ELF-1 (cell line): ENCODE measurements around the gene DNAJC13.
"Not testable (repeated sequence)": the region's sequence is repeated elsewhere in the genome, so short reads cannot be mapped to it uniquely, and the experiment has no call there.

Experiments used
- DNase-seq: peaks from one replicate; pipeline ENCODE4 v3.0.0-alpha.2; 2016; ENCODE audit warnings: low read depth, low spot score

DNAJC13 gene

DNA sequence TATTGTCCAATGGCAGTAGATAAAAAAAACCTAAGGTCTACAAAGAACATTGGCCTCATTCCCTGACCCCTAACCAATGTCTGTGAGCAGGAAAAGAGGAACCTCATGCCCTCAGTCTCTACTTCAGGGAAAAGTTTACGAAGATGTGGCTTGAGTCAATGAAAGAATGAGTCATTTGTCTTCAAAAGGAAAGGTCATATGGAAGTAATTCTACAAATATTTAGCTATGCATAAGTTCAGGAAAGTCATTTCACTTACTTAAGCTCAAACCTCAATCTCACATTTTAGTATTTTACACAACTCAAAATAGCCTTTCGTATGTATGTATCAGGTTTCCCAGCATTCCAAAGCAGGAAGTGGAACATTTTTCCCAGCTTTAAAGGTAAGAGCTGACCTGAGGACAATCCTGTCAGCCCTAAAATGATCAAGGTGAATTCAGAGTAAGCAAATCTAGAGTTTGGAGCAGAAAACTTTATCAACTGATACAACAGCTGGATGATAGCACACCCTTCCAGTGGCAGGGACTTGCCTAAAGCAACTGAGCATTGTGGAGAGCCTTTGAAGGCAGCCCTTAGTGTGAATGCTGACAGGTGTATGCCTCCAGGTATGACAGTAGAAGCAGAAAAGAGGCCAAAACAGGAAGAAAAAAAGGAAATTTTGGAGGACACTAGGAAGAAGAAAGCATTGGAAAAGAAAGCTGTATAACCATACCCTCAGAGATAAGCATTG is 125.9 kb downstream of the DNAJC13 start:
- DNase-seq: no peak

DNA sequence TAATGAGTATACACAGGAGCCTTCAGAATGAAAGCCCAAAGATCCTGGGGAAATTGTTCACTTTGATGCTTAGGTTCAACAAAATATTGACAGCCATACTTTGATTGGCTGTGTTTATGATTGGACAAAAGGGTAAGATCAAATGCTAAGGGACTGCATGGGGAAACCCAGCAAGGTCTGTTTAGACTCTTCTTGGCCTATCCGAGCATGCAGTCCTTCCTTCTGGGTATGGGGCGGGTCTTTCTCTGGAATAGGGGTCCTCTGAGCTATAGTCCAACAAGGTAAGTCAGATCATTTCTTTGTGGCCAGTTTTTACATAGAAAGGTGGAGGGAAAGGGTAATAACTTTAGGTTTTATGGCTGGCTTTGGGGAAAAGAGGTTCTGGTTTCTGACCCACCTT is 126.8 kb downstream of the DNAJC13 start:
- no peak for DNase-seq

GRCh38 chr3:132545471-132545870 is 128.2 kb downstream of the DNAJC13 start:
- no peak for DNase-seq

- DNase-seq: no peak
Observed at GRCh38 chr3:132549169-132549568, 131.9 kb downstream of the DNAJC13 start.

GRCh38 chr3:132549890-132550578 is 132.7 kb downstream of the DNAJC13 start:
- no peak for DNase-seq

GRCh38 chr3:132550579-132551305 is 133.4 kb downstream of the DNAJC13 start:
- DNase-seq: no peak

GRCh38 chr3:132553826-132554225 is 136.5 kb downstream of the DNAJC13 start:
- DNase-seq: no peak

- DNase-seq: no peak
Observed at GRCh38 chr3:132554437-132554836, 137.1 kb downstream of the DNAJC13 start.

DNA sequence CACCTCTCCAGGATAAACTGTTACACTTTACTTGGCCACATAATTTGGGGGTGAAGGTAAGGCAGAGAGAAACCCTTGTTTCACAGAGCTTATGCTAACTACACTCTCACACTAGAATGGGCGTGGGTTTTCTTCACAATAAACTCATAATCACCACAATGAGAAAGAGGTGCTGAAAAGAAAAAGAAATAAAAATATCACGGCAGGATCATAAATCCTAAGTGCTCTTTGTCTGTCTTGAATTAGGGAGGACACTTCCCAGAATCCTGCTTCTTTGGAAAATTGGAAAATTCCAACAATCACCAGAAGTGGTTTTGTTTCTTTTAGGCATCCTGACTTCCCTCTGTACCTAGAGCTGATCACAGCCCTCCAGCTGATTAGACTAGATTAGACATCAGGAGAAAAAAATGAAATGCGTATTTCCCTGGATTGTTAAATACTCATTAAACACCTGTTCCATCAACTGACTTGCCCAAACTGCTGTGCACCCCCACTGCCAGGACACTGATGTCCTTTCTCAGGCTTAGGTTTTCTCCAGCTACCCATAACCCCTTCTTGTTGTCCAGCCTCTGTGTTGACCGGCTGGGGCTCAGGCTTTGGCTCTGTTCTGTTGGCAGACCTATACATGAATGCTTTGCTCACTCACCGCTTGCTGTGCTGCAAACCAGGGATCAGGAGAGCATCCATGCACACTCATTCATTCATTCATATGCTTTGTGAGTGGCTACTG is 138.2 kb downstream of the DNAJC13 start:
- no peak for DNase-seq

GRCh38 chr3:132556036-132556386 is 138.7 kb downstream of the DNAJC13 start:
- DNase-seq: not testable (repeated sequence)

DNA sequence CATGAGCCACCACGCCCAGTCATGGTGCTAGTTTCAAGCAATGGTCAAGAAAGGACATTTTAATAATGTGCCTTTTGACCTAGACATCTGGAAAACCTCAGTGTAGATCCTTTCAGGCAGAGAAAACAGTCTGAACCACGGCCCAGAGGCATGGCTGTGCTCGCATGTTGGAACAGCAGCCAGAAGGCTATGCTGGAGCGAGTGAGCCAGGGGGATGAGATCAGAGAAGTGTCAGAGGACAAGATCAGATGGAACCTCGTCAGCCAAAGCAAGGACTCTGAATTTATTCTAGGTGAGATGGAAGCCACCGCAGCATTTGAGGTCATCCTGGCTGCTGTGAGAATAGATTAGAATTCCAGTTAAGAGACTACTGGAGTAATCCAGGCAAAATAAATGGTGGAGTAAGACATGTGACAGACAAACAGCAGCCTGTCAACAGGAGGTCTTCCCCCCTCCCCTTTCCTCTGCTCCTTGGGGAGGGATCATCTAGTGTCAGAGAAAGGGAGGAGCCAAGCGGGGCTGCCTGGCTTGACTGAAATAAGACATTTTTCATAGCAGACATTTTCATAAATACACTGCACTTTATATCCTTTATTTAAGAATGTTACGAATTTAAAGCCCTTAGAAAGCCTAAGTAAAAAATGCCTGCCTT is 139.3 kb downstream of the DNAJC13 start:
- DNase-seq: peak; percentile 18

- peak; percentile 17 for DNase-seq
Observed at GRCh38 chr3:132561003-132561402, 143.7 kb downstream of the DNAJC13 start.

DNA sequence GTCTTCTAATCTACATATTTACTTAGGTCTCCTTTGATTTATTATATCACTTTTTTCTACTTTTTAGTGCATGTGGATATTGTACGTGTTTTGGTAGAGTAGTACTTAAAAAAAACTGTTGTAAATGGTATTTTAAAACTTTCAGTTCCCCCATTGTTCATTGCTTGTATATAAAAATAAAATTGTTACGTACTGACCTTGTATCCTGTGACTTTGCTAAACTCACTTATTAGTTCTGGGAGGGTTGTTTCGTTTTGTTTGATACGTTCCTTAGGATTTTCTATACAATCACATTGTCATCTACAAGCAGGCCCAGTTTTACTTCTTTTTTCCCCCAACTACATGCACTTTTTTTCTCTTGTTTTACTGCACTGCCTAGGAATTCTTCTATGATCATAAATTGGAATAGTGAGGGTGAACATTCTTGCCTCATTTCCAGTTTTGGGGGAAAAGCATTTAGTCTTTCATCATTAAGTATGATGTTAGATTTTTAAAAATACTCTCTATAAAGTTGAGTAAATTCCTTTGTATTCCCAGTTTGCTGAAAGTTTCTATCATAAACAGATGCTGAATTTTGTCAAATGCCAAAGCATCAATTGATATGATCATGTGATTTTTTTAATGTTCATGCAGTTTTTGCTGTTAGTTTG is 146.2 kb downstream of the DNAJC13 start:
- no peak for DNase-seq

GRCh38 chr3:132564070-132564465 is 146.8 kb downstream of the DNAJC13 start:
- no peak for DNase-seq

DNA sequence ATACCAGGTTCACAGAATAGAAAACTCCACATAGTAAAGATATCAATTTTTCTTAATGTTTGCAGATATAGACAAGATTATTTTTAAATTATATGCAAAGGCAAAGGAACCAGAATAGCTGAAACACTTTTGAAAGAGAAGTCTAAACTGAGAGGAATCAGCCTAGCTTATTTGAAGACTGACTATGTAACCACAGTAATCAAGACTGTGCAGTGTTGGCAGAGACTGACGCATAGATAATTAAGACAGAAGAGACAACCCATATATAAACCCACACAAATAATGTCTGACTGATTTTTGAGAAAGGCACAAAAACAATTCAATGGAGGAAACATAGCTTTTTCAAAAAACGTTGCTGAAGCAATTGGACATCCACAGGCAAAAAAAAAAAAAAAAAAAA is 151.1 kb downstream of the DNAJC13 start:
- no peak for DNase-seq

DNA sequence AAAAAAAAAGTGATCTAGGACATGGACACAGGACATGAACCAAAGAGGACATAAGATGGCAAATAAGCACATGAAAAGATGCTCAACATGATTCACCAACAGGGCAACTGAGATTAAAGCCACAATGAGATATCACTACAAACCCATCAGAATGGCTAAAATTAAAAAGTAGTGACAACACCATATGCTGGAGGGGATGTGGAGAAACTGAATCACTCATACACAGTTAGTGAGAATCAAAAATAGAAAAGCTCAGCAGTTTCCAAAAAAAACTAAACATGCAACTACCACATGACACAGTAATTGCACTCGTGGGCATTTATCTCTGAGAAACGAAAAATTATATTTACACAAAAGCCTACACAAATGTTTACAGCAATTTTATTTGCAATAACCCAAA is 151.9 kb downstream of the DNAJC13 start:
- no peak for DNase-seq

DNA sequence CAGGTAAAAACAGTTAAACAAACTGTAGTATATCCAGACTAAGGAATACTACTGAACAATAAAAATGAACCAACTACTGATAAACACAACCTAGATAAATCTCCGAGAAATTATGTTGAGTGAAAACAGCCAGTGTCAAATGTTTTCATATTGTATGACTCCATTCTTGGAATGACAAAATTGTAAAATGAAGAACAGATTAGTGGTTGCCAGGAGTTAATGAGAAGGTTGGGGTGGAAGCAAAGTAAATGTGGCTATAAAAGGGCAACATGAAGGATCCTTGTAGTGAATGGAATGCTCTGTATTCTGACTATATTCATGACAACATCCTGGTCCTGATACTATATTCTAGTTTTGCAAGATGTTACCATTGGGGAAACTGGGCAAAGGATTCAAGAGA is 152.3 kb downstream of the DNAJC13 start:
- no peak for DNase-seq

- no peak for DNase-seq
Observed at GRCh38 chr3:132570016-132570415, 152.7 kb downstream of the DNAJC13 start.

DNA sequence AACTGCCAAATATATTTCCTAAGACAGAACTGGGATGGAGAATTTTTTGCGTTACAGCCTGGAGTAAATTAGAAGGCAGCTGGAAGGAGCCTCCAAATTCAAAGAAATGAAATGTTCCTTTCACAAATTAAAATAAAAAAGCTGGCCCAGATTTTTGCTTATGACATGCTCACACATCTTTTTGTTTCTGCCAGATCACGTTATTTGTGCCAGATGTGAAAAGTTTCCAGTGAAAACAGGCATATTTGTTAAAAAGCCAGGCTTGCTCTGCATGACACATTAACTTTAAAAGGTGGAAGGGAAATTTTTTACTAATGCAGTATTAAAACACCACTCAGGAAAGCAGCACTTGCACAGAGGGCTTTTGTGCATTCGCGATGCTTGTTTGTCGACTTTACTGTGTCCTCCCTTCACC is 156.5 kb downstream of the DNAJC13 start:
- DNase-seq: no peak

- DNase-seq: no peak
Observed at GRCh38 chr3:132587401-132587800, 170.1 kb downstream of the DNAJC13 start.
